Brain microvascular endothelial cell (primary cell): ENCODE results near the gene ACAP1.

ENCODE experiments used
- DNase-seq: peaks from one replicate; pipeline ENCODE4 v3.0.0-alpha.2; 2020
- H3K27ac ChIP-seq: fragments of 250-450 bp; sonication (Bioruptor Pico); 2 replicates; pipeline ENCODE4 v1.5.1; 2020; ENCODE audit warnings: mild to moderate bottlenecking, moderate library complexity
- H3K27me3 ChIP-seq: fragments of 250-450 bp; sonication (Bioruptor Pico); replicated peaks from 2 replicates; pipeline ENCODE4 v1.5.1; 2020; ENCODE audit warnings: mild to moderate bottlenecking
- H3K36me3 ChIP-seq: fragments of 250-450 bp; sonication (Bioruptor Pico); replicated peaks from 2 replicates; pipeline ENCODE4 v1.5.1; 2020; ENCODE audit warnings: mild to moderate bottlenecking
- H3K4me3 ChIP-seq: 2 replicates; pipeline ENCODE4 v1.5.1; 2011; ENCODE audit warnings: low read depth, mild to moderate bottlenecking, control low read depth, low read length, moderate library complexity
- in situ Hi-C: cut with HindIII; loops from 2 replicates; pipeline ENCODE4 v1.10.0; 2017; ENCODE audit warnings: low sequenced_read_pairs, low pct_ligation_motif_present
- TF ChIP-seq, protein P1 (sequence below): IDR thresholded peaks from 2 replicates; pipeline ENCODE4 v1.5.1; 2011; ENCODE audit warnings: low read depth, mild to moderate bottlenecking, moderate library complexity, low read length, control low read depth, inconsistent platforms; ENCODE audit errors: missing control alignments

The ACAP1 gene

GRCh38 chr17:7309628-7310027 lies 26.7 kb upstream of the ACAP1 start:
- TF ChIP-seq, protein P1, sequence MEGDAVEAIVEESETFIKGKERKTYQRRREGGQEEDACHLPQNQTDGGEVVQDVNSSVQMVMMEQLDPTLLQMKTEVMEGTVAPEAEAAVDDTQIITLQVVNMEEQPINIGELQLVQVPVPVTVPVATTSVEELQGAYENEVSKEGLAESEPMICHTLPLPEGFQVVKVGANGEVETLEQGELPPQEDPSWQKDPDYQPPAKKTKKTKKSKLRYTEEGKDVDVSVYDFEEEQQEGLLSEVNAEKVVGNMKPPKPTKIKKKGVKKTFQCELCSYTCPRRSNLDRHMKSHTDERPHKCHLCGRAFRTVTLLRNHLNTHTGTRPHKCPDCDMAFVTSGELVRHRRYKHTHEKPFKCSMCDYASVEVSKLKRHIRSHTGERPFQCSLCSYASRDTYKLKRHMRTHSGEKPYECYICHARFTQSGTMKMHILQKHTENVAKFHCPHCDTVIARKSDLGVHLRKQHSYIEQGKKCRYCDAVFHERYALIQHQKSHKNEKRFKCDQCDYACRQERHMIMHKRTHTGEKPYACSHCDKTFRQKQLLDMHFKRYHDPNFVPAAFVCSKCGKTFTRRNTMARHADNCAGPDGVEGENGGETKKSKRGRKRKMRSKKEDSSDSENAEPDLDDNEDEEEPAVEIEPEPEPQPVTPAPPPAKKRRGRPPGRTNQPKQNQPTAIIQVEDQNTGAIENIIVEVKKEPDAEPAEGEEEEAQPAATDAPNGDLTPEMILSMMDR = no peak
- Histone ChIP-seq H3K27ac (no peak overlapping the region), H3K4me3 (peak overlapping the region; percentile 96), H3K36me3 (peaks cover 55% of the 10 kb centered on the region), H3K27me3 (no peaks in the 10 kb centered on the region)
- no peak for DNase-seq
- in situ Hi-C loops = no loop called here

- Histone ChIP-seq H3K27ac (no peak overlapping the region), H3K27me3 (no peaks in the 10 kb centered on the region), H3K4me3 (no peak overlapping the region), H3K36me3 (peaks cover 58% of the 10 kb centered on the region)
- TF ChIP-seq, protein P1 = no peak
- no peak for DNase-seq
- in situ Hi-C loops = no loop called here
Measured at GRCh38 chr17:7311110-7311705, 25.1 kb upstream of the ACAP1 start.

DNA sequence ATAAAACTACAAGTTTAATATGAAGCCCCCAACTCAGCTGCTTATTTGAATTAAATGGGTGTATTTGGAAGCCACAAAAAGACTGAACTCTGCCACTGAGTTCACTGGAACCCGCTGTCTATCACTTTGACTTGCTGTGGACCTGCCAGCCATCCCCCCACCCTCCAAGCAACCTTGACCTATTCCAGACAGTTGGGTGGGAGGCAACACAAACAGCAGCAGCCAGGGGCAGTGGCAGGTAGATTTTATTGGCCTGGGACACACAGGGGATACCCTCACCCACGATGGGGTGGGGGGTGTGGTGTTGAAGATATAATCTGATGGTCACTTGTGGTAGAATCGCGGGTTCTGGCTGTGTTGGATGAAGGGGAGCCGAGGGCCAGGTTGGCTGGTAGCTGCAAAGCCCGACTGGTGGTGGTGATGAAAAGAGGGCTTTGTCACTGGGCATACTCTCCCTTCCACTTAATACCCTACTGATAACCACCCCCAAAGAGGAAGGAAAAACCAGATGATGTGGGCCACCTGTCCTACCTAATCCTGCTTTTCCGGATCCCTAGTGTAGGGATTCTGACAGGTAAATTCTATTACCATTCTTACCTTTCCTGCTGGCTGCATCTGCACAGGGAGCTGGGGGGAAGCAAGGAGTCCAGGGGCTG lies 23.8 kb upstream of the ACAP1 start:
- Histone ChIP-seq H3K27me3 (no peaks in the 10 kb centered on the region), H3K4me3 (no peak overlapping the region), H3K27ac (no peak overlapping the region), H3K36me3 (peaks cover 57% of the 10 kb centered on the region)
- DNase-seq = no peak
- in situ Hi-C loops = no loop called here
- TF ChIP-seq, protein P1 = no peak

DNA sequence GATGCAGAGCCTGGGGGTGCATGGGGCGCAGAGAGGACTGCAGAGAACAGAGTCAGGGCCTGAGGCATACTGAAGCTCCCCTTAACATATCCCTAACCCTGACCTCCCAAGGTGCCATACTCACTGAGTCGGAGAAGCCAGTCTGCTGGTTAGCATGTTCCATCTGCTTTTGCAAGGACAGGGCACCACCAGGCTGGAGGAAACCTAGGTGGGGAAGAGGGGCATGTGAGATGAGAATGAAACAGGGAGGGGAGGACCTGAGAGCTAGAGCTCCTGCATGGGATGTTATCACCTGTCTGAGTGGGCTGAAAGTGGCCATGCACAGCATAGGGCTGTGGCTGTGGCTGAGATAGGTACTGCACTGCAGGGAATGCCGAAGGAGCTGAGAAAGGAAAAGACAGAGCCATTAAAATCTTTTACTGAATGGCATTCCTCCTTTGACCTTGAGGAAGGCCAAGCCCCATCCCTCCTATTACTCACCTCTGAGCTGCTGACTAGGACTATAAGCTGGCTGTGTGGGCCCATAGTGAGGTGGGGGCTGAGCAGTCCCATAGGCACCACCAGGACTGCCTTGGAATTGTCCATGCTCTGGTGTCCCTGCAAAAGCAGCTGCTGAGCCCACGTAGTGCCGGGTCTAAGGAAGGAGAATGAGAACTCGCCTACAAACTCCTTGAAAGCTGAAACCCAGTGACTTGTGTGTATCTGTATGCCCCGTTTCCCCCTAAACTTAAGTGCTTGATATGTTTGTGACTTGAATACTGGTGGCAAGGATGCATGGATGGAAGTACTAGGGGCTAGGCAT lies 23.0 kb upstream of the ACAP1 start:
- Histone ChIP-seq H3K27ac (no peak overlapping the region), H3K27me3 (no peaks in the 10 kb centered on the region), H3K4me3 (no peak overlapping the region), H3K36me3 (peaks cover 60% of the 10 kb centered on the region)
- in situ Hi-C loops = no loop called here
- DNase-seq = no peak
- TF ChIP-seq, protein P1 = peak; percentile 39

DNA sequence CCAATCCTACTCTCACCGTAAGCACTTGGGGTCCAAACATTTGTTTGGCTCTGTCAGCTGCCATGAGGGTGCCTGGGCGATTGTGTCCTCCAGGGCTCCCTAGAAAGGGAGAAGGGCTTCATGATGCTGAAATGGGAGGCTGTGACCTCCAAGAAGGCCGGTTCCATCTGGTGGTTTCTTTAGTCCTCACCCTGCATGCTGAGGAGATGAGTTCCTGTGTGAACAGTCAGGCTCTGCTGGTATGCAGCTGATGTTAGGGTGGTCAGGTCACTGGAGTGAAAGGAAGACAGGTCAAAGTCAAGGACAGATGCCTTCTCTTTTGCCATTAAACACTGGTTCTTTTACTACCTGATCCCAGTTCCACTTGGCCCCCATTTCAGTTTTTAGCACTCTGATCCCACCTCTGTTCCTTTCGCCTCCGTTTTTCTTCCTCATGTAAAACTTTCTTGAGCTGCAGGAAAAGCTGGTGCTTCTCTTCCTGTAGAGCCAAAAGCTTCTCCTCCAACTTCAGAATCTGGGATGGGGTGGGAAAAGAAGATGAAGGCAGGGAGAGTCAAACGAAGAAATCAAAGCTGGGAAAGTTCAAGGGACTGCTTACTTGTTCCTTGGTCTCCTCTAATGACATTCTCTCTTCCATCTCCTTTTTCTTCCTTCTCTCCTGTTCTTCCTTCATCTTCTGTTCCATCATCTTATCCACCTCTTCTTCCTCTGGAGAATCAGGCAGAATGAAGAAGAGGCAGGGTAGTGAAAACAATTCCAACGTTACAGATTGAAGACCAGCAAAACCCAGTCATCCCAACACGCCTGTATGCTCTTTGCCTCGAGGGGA lies 22.2 kb upstream of the ACAP1 start:
- H3K27ac ChIP-seq = peak overlapping the region; percentile 78
- H3K4me3 ChIP-seq = peak overlapping the region; percentile 81
- DNase-seq = peak; percentile 10
- no peaks in the 10 kb centered on the region for H3K27me3 ChIP-seq
- in situ Hi-C loops = no loop called here
- TF ChIP-seq, protein P1 = no peak
- H3K36me3 ChIP-seq = peaks cover 66% of the 10 kb centered on the region
